GM12892 (cell line): Measurements from ENCODE around the gene PDE1A.

Source experiments
- DNase-seq: peaks from one replicate; pipeline ENCODE4 v3.0.0; 2011; ENCODE audit not compliant: insufficient read length
- FAIRE-seq: peaks from 2 replicates; lab custom pipeline; 2011; peaks lifted over from hg19 to GRCh38; lab: Jason Lieb, UNC
- POLR2A ChIP-seq: IDR thresholded peaks from 2 replicates; pipeline ENCODE4 v1.6.1; 2011; ENCODE audit warnings: low read depth, low read length, control low read depth
- POLR2AphosphoS5 ChIP-seq: IDR thresholded peaks from 2 replicates; pipeline ENCODE4 v1.6.1; 2011; ENCODE audit warnings: low read depth, low read length, control low read depth
- TAF1 ChIP-seq: IDR thresholded peaks from 2 replicates; pipeline ENCODE4 v1.6.1; 2011; ENCODE audit warnings: low read depth, mild to moderate bottlenecking, control low read depth, low read length, borderline replicate concordance

PDE1A gene

DNA sequence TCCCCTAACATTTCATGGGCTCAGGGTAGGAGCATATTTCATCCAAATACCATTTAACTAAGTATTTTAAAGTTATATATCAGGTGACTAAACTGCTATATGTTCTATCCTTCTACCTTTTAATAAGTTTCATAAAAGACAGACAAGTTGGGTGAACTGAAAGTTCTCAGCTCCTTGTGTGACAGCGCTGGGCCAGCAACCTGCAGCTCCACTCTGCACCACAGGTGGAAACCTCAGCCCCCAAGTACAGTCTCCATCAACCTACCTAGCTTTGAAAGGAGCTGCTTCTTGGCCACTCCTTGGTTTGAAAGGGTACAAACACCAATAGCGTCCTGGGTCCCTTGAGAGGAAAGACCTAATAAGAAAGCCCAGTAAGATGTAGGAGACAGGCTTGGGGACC is 177.9 kb downstream of the PDE1A start:
- DNase-seq, result no peak
- FAIRE-seq, result no peak
- no peak for TF ChIP-seq POLR2AphosphoS5

DNA sequence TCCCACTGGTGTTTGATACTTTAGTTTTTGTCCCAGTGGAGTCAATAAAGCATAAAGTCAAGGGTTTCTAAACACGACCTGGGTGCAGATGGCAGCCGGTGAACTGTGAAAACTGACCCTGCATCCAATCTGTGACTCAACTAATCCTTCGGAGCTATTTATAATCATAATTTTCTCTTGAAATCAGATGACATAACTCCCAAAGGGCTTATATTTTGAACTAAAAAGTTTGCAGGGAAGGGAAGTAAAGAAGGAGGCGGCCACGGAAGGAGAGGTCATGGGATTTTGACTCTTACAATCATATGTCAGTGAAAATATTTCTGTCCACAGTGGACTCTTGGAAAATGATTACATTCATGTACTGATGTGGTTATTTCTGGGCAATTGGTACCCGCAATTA is 178.5 kb downstream of the PDE1A start:
- DNase-seq, result no peak
- FAIRE-seq, result no peak
- TF ChIP-seq POLR2AphosphoS5 (no peak), POLR2A (no peak), TAF1 (no peak)

DNA sequence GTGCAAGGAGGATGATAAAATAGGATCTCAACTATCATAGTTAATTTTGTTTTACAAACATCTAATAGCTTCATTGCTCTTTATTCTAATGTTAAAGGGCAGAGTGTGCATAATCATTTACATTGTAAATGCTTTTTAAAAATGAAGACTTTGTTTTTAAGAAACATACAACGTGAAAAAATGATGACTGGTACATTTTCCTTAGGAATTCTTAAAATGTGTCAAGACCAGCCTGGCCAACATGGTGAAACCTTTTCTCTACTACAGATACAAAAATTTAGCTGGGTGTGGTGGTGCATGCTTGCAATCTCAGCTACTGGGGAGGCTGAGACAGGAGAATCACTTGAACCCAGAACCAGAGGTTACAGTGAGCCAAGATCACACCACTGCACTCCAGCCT is 179.0 kb downstream of the PDE1A start:
- DNase-seq (no peak), FAIRE-seq (no peak)
- TF ChIP-seq TAF1, result no peak
- no peak for TF ChIP-seq POLR2AphosphoS5
- TF ChIP-seq POLR2A, result no peak

GRCh38 chr2:182245963-182246362 is 180.9 kb downstream of the PDE1A start:
- TF ChIP-seq POLR2AphosphoS5, result no peak
- TF ChIP-seq TAF1, result no peak
- no peak for TF ChIP-seq POLR2A
- peak; percentile 61 for FAIRE-seq
- no peak for DNase-seq

DNA sequence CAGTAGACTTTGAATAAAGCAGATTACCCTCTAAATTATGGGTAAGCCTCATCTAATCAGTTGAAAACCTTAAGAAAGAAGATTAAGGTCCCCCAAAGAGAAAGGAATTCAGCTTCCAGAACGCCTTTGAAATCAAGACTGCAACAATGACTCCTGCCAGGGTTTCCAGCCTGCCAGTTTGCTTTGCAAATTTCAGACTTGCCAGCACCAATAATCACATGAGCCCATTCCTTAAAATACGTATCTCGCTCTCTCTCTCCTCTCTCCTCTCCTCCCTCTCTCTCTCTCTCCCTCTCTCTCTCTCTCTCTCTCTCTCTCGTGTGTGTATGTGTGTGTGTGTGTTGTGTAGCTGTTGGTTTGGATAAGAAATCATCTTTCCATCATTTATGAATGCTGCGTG is 184.2 kb downstream of the PDE1A start:
- FAIRE-seq (no peak), DNase-seq (no peak)
- TF ChIP-seq POLR2AphosphoS5 (no peak), POLR2A (no peak), TAF1 (no peak)

DNA sequence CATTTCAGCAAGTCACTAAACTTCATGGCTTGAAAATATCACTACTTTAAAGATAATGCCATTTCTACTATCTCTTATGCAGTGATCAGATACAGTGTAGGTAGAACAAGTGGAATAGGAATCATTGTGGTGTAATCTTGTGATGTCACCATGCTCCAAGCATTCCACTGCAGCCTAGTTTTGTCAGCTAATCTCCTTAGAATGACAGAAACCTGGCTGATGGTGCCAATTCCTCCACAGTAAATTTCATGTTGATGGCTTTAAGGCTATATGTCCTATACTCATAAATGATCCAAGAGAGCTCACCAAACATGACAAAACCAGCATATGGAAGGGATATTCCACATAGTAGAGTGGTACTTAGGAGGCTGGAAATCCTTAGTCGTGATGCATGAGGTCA is 184.9 kb downstream of the PDE1A start:
- FAIRE-seq, result no peak

DNA sequence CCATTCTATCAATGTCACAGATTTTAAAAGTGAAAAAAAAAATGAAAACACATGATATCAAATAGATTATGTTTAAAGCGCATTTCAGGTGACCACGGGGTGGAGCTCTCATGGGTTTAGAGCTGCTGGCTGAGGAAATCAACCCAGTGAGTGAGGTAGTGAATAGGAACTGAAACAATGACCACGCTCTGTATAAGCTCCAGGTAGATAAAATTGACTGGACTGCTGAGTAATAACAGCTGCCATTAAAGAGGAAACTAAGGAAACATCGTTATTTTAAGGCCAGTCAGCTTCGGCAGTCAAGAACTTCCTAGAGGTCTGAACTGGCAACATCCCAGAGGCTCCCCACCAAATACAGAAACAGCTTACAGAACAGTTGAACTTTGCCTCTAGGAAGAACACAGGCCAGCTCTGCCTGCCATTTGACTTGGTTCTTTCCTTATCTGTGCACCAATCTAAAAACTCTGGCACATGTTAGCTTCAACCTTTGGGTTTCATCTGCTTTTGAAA is 185.9 kb downstream of the PDE1A start:
- FAIRE-seq, result peak; percentile 88
- TF ChIP-seq POLR2AphosphoS5 (no peak), POLR2A (no peak), TAF1 (no peak)
- peak; percentile 14 for DNase-seq

More for the DNA sequence above, 184.9 kb downstream of the PDE1A start:
- DNase-seq, result no peak
- no peak for TF ChIP-seq TAF1
- no peak for TF ChIP-seq POLR2AphosphoS5
- TF ChIP-seq POLR2A, result no peak

DNA sequence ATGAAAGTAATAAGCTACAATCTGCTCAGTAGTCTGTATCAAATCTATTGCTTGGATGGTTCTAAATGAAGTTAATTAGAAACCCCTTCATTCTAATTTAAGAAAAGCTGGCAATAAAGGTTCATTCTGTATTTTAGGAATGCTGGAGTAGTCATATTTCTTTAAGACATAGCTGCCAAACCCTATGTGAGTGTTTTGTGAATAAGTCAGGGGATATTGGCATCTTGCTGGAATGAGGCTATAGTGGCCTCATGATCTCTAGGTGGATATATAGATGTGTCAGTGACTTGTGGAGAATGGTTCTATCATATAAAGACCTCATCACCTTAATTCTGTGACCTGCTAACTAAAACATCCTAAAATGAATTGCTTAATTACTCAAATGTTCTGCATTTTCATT is 196.3 kb downstream of the PDE1A start:
- FAIRE-seq, result no peak
- DNase-seq, result no peak
- no peak for TF ChIP-seq POLR2AphosphoS5
- TF ChIP-seq POLR2A, result no peak
- no peak for TF ChIP-seq TAF1

DNA sequence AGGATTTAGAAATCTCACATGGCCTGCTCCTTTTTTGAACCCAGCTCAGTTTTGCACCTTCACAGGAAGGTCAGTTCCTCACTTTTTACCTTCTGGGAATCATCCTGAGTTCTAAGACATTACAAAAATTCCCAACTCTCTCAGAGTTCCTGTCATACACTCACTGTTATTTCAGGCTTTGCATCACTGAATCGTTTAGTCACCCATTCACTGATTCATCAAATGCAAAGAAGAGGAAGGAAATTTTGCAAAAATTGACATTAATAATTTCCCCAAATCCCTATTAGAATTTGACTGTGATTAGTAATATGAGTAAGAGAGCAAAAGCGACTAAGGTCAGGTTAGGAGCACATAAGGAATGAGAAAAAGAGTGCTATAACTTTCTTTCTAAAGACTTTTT is 197.5 kb downstream of the PDE1A start:
- FAIRE-seq, result no peak
- TF ChIP-seq POLR2AphosphoS5 (no peak), POLR2A (no peak), TAF1 (no peak)
- no peak for DNase-seq

DNA sequence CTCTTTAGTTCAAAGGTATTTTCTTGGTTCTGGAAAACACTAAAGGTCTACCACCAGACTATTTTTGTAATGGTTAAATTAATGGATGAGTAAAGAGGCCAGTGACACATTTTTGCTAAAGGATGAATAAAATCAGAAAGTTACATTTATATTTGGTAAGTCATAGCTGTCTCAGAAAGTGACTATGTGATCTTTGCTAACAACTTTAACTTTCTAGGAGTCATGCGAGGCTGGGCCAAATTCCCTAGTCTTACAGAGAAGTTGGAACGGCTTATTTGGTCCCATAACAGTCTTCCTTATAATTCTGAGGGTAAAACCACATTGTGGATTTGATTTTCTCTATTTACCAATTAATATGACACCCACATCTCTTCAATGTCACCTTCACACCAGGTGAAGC is 198.1 kb downstream of the PDE1A start:
- no peak for DNase-seq
- TF ChIP-seq POLR2AphosphoS5 (no peak), TAF1 (no peak), POLR2A (no peak)
- FAIRE-seq, result no peak

DNA sequence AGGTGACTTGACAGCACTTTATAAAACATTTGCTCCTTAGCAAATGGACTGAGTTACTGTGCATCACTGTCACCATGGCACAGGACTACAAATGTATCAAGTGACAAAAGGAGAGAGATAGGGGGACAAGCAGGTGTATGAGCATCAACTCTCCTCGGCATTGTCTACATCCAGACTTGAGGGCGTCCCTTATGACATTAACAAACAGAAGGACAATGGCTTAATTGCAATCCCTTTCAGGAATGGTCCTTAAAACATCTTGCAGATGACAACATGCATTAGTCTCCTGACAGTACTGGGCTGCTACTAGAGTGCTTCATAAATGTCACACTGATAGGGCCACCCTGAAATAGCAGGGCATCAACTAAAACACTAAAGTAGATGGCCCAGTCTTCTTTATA is 198.8 kb downstream of the PDE1A start:
- DNase-seq, result no peak

DNA sequence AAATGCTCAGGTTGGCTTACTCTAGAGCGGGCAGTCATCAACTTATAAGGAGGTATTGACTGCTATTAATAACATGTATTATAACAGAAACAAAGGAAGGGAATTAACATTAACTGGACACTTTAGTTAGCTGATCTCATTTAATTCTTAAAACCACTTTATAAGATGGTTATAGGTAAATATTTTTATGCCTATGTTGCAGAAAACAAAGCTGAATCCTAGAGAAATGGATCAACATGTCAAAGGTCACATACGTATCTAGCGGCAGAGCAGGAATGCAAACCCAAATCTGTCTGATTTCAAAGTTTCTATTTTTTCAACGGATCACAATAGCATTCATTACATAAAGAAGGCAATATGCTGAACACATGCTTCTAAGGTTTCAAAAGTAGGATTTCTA is 200.0 kb downstream of the PDE1A start:
- FAIRE-seq (no peak), DNase-seq (no peak)
- no peak for TF ChIP-seq TAF1
- TF ChIP-seq POLR2A, result no peak

More for the DNA sequence above, 198.8 kb downstream of the PDE1A start:
- FAIRE-seq, result no peak
- TF ChIP-seq POLR2A (no peak), TAF1 (no peak), POLR2AphosphoS5 (no peak)

GRCh38 chr2:182224669-182225068 is 202.2 kb downstream of the PDE1A start:
- DNase-seq (no peak), FAIRE-seq (no peak)
- TF ChIP-seq TAF1, result no peak
- TF ChIP-seq POLR2A, result no peak
- no peak for TF ChIP-seq POLR2AphosphoS5
